ENCODE data around the gene INSR.
"Not testable (repeated sequence)": the region's sequence is repeated elsewhere in the genome, so short reads cannot be mapped to it uniquely, and the experiment has no call there.

The INSR gene

DNA sequence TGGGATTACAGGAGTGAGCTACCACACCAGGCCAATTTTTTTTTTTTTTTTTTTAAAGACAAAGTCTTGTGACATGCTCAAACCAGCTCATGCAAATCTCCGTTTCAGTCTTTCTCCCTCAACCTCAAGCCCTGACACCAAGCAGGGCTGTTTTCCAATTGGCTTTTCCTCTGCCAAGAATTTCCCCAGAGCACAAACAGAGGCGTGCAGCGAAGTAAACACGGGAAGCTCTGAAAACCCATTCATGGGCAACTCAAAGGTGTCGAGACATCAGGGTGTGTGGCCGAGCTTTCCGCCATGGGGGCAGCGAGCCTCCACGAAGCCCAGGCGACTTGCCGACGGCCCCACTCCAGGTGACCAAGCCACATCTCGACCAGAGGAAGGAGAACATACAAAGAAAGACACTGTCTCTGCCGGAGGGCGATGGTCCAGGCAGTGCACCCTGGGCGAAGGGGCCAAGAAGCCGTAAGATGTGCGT, 70.0 kb downstream of the INSR start:
- DNase-seq (ENCODE audit: low read depth in 2 of 2), result no peak

DNA sequence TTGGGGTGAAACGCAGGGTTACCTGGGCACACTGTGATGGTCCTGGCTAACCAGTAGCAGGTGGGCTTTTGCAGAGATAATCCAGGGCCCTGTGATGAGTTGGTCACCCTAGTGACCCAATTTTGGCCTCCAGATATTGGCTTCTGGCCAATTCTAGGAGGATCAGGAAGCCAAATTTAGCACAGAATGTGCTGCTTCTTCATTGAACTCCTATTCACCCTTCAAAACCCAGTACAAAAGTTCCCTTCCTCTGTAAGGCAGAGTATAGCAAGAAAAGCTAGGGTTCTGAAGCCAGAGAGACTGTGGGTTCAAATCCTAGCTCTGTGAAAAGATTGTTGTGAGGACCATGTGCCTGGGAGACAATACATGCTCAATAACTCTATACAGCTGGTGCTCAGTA, 70.8 kb downstream of the INSR start:
- no peak for DNase-seq (ENCODE audit: low read depth in 2 of 2)

DNA sequence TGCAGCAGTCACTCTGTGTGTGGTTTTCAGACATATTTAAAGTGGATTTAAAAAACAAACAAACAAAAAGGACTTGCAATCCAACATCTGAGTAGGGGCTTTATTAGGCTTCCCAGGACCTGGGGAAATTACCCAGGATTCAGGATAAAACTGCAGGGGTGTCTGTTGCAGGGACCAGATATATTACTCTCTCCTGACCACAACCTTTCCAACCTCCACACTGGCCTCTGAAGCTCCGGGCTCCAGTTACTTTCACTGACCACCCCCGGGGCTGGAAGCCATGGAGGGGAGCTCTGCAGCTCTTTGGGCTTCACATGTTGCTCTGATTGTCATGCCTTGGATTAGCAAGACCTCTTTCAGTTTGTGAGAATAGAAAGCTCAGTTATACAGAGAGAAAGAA, 75.2 kb downstream of the INSR start:
- no peak for DNase-seq (ENCODE audit: low read depth in 2 of 2)

DNA sequence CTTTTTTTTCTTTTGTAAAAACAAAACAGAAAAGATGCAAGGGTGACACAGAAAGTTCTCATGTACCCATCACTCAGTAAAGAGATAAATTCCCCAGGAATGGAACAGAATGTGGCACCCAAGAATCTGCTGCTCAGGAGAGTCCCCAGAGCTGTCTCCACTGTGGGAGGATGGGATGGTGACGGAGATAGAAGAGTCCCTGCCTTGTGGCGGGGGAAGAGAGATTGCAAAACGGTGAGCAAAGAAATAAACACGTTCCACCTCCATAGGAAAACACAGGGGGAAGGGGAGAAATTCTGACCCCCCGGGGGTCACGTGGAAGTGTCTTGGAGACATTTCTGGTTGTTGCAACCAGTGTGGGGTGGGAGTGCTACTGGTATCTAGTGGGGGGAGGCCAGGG, 76.4 kb downstream of the INSR start:
- no peak for DNase-seq (ENCODE audit: low read depth in 2 of 2)

DNA sequence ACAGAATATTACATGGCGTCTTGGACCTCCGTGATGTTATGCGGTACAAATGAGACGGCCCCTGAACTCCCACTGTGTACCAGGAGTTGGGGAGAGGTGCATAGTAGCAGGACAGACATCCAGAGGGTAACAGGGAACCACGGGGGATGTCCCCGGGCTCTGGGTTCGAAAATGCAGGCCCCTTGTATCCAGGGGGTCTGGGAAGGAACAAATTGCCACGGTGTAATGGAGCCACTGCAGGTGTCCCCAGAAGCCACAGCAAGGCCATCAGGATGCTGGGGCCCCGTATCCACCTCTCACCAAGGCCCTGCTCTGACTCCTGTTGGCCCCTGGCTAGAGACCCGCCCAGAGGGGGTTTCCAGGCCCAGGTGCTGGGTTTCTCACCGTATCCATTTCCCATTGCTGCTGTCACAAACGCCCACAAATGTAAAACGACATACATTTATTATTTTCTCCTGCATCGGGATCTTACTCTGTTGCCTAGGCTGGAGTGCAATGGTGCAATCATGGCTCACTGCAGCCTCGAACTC, 77.8 kb downstream of the INSR start:
- DNase-seq (ENCODE audit: low read depth in 2 of 2), result no peak

DNA sequence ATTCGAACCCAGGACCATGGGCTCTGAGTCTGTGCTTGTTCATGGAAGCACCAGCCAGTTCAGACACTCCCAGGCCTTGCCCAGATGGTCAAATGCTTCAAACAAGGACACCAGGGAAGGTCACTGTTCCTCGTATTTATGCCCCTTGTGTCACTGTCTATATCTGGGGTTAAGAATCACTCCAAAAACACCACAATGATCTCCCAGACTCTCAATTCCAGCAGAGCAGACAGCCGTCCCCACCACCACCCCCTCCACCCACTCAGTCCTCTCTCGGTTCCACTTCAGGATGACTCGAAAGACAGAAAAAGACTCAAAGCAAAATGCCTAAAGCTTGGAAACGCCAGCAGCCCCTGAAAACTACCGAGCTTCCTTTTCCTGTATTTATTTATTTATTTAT, 79.0 kb downstream of the INSR start:
- no peak for DNase-seq (ENCODE audit: low read depth in 2 of 2)

DNA sequence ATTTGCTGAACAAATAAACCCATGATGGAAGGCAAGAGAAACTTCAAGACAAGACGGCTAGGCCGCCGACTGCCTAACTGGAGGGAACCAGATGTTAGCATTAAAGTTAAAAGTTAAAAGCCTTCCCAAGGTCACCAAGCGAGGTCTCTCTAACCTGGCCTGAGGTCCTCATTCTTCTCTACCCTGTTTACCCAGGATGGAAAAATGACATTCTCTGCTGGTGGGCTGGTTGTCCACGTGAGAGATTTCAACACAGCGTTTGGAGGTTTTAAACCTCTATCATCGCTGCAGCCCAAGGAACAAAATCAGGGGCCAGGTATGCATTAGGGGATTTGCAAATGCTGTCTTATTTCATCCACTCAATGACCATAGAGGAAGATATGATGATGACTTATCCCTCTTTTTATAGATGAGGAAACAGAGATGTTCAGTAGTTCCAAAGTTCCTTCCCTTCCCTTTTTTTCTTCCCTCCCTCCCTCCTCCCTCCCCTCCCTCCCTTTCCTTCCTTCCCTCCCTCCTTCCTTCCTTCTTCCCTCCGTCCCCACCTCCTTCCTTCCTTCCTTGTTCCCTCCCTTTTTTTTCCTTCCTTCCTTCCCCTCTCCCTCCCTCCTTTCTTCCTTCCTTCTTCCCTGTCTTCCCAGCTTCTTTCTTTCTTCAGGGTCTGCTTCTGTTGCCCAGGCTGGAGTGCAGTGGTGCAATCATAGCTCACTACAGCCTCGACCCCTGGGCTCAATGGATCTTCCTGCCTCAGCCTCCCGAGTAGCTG, 79.7 kb downstream of the INSR start:
- DNase-seq (ENCODE audit: low read depth in 2 of 2), result no peak

DNA sequence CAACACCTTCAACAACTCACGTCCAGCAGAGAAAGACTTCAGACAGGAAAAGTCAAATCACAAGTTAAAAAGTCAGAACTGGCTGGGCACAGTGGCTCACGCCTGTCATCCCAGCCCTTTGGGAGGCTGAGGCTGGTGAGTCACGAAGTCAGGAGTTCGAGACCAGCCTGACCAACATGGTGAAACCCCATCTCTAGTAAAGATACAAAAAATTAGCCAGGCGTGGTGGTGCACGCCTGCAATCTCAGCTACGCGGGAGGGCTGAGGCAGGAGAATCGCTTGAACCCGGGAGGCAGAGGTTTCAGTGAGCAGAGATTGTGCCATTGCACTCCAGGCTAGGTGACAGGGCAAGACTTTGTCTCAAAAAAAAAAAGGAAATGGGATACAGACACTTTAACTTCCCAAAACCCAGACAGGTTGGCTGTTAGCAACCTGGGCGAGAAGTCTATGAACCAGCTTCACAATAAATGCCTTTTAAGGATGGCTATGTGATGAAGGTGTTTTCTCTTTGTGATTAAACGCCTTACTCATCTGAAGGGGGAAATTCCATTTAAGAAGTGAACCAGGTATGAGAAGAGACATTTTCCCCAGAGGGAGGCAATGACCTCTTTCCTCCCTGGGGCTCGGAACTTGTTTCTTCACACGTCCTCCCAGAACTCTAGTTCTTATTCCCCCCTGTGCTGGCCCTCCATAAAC, 80.4 kb downstream of the INSR start:
- no peak for DNase-seq (ENCODE audit: low read depth in 2 of 2)

DNA sequence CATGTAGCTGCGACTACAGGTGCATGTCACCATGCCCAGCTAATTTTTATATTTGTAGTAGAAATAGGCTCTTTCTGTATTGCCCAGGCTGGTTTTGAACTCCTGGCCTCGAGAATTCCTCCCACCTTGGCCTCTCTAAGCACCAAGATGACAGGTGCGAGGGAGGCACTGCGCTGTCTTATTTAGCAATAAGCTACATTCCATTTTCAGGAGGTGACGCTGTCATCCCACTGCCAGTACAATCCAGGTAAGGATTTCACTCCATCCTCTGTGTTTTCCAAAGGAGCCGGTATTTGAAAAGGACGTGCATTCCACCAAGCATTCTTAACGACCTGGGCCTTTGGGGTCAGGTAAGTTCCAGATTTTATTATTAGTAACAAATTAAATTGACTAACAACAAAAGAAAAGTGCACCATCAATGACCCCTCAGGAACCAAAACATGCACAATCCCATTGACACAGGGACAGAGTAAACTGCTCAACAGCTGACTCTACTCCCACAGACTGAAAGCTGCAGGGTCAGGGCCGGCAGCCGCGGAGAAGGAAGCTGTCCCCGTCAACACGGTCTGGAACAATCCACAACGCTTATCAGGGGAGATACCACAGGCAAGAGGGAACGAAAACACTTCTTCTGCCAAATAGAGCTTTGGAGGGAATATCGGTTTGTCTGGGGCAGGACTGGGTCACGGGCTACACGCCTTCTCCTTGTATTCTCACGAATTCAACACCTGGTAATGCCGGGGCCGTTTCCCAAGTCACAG, 82.8 kb downstream of the INSR start:
- DNase-seq (ENCODE audit: low read depth in 2 of 2), result no peak

DNA sequence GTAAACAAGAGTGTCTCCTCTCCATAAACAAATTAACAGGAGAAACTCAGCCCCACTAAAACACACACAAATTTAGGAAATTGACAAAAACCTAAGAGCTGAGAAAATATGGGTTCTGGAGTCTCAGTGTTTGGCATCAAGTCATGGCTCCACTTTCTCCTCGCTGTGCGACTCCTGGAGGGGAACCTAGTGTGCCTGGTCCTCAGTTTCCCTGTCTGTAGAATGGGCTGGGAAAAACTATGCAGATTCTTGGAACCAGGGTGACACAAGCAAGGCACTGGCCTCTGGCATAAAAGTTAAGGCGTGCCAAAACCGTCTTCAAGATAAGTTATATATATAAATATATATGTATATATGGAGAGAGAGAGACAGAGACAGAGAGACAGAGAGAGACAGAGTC, 83.9 kb downstream of the INSR start:
- DNase-seq (ENCODE audit: low read depth in 2 of 2), result no peak

DNA sequence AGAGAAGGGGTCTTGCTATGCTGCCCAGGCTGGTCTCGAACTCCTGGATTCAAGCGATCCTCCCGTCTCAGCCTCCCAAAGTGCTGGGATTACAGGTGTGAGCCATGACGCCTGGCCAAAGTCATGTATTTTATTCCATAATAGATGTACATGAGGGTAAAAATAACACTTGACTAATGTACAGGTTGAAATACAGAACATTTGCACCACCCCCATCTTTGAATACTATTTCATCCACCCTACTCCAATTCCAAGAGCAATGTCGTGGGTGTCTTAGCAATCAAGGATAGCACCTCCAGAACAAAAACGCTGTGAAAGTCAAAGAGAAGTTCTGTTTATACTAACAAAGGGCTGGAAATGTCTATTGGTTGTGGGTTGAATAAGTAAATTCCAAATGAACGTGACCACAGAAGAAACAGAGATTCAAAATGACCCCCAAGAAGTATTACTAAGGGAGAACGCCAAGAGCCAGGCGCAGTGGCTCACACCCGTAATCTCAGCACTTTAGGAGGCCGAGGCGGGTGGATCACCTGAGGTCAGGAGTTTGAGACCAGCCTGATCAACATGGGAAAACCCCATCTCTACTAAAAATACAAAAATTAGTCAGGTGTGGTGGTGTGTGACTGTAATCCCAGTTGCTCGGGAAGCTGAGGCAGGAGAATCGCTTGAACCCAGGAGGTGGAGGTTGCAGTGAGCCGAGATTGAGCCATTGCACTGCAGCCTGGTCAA, 84.5 kb downstream of the INSR start:
- not testable (repeated sequence) for DNase-seq (ENCODE audit: low read depth in 2 of 2)

DNA sequence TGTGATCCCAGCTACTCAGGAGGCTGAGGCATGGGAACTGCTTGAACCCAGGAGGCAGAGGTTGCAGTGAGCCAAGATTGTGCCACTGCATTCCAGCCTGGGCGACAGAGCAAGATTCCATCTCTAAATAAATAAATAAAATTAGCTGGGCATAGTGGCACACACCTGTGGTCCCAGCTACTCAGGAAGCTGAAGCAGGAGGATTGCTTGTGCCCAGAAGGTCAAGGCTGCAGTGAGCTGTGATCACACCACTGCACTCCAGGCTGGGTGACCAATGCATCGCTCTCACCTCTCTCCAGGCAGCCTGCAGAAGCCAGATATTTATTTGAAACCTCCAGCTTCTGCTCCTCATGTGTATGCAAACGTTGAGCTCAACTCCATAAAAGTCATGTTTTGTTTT, 85.2 kb downstream of the INSR start:
- DNase-seq (ENCODE audit: low read depth in 2 of 2), result not testable (repeated sequence)

DNA sequence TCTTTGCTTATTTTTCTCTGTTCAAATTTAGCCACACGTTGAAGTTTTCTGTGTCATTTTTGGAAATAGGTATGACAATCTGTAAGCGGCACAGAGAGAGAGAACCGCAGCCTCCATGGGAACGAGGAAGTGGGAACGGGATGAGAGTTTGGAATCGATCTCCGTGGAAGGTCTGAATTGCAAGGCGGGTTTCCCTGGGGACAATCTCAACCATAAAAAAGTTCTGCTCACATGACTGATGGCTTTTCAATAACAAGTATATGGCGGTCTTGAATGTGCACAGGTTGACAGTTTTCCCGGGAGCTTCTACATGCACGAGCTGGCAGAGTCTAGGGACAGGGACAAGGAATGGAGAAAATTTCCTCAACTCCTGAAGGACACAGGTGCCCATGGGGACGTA, 90.9 kb downstream of the INSR start:
- no peak for DNase-seq (ENCODE audit: low read depth in 2 of 2)

DNA sequence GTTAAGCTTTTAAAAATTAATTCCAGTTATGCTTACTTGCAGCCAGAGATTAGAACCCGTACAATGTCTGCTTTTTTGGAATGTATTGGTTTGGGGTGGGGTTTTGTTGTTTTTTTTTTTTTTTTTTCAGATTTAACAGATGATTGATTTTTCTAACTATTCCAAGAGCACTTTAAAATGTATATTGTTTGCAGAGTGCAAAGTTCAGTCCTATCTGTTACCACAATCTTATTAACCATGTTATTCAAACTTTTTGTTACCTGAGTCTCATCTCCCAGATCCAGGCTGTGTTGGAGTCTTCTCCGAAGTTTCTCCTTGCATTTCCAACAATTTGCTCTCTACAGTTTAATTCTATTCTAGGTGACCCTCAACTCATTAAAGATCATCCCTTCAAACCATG, 91.3 kb downstream of the INSR start:
- no peak for DNase-seq (ENCODE audit: low read depth in 2 of 2)

DNA sequence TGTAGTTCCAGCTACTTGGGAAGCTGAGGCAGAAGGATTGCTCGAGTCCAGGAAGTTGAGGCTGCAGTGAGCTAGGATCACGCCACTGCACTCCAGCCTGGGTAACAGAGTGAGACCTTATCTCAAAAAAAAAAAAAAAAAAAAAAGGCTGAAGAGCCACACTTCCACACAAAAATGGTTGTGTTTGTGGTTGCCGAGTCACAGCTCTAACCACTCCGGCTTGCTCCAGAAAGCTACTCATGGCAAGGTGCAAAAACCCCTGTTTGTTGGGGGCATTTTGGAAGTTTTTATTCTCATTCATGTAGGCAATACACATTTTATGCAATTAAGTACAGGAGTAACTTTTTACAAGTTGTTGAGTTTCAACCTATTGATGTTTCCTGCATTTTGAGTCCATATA, 93.5 kb downstream of the INSR start:
- DNase-seq (ENCODE audit: low read depth in 2 of 2), result no peak

DNA sequence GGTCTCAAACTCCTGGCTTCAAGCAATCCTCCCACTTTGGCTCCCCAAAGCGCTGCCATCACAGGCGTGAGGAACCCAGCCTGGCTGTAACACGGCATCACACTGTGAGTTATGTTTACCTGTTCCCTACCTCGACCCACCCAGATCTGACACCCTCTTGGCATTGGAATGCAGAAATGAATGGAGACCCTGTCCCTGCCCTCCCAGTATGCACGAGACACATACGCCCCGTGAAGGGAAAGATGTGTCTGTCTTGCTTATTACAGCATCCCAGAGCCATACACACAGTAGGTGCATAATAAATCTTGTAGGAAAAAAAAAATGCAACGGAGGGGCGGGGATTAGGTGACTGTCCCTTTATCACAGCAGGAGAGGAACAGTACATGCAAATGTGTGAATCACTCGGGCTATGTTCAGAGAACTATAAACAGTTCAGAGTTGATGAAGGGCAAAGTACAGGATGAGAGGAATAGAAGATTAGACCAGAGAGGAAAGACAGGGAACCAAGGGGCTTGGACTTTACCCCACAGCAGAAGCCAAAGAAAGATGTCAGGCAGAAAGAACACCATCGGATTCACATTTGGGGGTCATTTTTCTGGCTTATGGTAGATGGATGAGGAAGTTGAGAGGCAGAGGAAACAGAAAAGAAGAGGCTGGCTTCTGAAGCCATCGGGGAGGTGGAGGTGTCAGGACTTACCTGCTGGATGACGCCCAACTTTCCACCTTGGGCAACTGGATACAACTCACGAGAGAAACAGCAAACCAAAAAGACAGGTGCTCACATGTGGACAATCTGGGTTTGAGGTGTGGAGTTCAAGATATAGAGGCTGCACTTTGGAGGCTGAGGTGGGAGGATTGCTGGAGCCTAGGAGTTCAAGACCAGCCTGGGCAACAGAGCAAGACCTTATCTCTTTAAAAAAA, 94.3 kb downstream of the INSR start:
- no peak for DNase-seq (ENCODE audit: low read depth in 2 of 2)

DNA sequence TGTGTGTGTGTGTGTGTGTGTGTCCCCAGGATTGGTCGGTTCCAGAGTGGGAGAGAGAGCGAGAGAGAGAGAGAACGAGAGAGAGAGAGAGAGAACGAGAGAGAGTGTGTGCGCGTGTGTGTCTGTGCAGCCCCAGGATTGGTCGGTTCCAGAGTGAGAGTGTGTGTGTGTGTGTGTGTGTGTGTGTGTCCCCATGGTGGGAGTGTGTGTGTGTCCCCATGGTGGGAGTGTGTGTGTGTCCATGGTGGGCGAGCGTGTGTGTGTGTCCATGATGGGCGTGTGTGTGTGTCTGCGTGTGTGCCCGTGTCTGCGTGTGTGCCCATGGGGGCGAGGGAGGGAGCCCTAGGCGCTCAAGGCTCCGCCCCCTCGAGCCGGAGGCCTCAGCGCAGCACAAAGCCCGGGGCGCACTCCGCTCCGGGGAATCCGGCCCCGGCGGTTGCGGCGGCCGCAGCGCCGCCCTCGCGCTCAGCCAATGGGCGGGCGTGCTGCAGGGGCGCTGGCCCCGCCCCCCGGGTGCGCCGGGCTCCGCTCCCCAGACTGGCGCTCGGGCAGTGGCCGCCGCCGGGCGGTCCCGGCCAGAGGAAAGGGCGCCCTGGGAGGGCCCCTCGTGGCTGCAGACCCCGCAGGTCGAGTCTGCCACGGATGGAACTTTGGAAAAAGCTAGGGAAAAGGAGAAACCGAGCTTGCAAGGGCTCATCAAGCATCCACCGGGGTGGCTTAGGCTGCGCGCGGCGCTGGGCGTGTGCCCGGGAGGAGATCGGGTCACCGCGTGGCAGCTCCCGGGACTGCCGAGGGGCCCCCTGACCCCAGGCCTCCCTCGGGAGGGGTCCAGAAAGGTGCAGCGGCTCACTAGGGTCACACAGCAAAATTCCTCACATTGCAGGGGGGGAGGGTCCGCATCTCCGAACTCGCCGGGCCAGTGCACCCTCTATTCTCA, 96.2 kb downstream of the INSR start:
- peak; percentile 78 to 83 for DNase-seq (ENCODE audit: low read depth in 2 of 2)

DNA sequence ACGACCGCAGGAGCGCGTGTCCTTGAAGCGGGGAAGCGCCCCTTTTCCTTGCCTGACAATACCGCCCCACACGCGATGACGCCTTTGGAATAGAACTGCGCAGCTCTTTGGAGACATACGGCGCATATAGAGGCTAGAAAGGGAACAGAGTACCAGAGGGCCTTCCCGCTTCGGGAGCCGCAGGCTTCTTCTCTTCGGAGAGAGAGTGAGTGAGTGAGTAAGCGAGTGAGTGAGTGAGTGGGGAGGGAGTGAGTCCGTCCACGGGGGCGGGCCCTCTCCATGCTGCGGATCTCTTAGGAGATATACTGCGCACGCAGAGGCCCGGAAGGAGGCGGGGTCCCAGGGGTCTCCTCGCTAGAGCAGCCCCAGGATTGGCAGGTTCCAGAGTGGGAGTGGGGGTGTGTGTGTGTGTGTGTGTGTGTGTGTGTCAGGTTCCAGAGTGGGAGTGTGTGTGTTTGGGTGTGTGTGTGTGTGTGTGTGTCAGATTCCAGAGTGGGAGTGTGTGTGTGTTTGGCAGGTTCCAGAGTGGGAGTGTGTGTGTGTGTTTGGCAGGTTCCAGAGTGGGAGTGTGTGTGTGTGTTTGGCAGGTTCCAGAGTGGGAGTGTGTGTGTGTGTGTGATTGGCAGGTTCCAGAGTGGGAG, 97.0 kb downstream of the INSR start:
- peak; percentile 80 to 84 for DNase-seq (ENCODE audit: low read depth in 2 of 2)

DNA sequence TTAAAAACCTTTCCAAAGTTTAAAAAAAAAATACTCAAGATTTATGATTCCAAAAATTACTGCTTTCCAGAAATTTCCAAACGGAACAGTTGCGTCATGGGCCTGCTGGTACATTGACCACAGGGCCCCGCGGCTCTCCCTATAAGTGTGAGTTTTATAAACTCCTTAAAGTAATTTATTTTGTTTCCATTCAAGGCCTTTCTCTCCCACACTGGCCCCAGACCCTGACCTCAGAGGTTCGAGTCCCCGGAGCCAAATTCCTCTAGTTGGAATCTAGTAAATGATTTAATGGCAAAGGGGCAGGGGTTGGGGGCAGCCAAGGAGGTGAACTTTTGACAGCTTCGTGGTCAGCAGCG, 97.5 kb downstream of the INSR start:
- DNase-seq (ENCODE audit: low read depth in 2 of 2), result no peak
